Colon (tissue), 2 donors: ENCODE results near the gene CAMTA1.
"Not testable (repeated sequence)": the region's sequence is repeated elsewhere in the genome, so short reads cannot be mapped to it uniquely, and the experiment has no call there.

Source experiments
- FAIRE-seq: peaks from 2 replicates; lab custom pipeline; 2012; peaks lifted over from hg19 to GRCh38; lab: Jason Lieb, UNC
- donor health status: control.
- donor health status: control.

CAMTA1 gene

DNA sequence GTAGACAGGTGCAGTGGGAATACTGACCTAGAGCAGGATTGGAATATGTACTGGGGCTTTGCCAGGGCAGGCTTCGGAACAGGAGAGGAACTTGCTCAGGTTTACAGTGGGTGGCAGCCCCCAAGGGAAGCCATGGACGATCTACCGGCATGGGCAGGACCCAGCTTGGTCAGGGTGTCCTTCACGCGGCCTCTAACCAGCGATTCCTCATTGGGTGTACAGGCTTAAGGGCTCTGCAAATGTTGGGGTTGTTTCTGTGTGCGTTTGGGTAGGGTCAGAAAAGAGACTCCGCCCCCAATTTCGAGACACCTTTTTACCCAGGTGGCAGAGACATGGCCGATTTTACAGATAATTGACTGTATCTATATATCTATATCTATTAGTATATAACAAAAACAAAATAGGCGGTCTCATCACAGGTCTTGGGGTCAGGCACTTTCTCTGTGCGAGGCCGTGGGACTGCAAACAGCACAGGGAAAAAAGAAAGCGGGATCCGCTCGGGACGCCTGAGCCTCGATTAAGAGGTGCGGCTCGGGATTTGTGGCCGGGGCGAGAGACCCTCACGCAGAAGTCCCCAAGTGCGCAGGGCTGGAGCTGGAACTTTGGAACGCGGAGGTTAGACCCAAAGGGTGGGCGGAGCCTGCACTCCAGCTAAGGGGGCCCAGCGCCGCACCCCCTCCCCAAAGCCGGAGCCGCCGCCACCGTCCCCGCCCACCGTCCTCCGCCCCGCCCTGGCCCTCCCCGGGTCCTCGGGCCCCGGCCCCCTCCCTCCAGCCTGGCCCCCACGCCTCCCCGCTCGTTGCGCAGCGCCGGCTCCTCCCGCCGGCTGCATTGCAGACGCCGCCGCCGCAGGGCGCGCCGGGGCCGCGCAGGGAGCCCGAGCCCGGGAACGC is 918.3 kb downstream of the CAMTA1 start:
- FAIRE-seq = no peak

DNA sequence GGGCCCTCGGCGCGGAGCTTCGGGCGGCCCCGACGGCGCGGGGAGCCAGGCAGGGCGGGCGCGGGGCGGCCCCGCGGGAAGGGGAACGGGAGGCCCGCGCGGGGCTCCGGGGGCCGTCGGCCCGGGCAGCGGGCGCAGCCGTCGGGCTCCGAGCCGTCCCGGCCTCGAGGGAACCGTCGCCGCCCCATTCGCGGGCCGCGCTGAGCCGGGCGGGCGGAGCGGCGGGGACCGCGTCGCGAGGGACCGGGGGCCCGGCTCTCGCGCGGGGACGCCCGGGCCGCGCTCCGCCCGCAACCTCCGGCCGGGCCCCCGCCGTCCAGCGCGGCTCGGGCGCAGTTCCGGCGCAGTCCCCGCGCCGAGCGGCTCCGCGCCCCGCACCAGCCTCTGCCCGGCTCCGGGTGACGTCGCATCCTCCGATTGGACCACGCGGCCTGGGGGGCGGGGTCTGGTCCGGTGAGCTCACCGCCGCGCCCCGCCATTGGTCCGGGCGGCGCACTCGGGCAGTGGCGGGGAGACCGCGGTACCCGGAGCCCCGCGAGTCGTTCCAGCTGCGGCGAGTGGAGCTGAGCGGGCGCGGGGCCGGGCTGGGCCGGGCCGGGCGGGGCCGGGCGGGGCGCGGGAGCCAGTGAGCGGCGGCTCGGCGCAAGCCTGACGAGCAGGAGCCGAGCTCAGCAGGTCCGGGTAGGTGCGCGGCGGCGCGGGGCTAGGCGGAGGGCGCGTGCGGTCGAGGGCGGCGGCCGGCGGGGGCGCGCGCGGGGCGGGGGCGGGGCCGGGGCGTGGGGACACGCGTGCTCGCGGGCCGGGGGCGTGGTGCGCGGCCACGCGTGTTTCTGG is 919.2 kb downstream of the CAMTA1 start:
- no peak for FAIRE-seq

- FAIRE-seq = no peak
Measured at GRCh38 chr1:7705048-7705907, 920.0 kb downstream of the CAMTA1 start.

DNA sequence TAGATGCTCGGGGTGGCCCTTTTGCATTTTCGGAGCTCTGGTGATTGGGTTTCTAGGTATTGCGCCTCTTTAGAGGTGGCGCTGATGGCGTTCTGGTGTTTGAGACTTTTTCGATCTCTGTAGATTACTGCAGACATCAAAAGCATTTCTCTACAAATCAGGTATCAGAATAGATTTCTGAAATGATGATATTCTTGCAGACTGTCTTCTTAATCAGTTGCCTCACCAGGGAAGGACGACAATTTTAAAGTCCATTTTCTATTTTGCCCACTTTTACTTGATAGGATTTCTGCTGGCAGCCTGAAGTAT is 920.6 kb downstream of the CAMTA1 start:
- FAIRE-seq = no peak

DNA sequence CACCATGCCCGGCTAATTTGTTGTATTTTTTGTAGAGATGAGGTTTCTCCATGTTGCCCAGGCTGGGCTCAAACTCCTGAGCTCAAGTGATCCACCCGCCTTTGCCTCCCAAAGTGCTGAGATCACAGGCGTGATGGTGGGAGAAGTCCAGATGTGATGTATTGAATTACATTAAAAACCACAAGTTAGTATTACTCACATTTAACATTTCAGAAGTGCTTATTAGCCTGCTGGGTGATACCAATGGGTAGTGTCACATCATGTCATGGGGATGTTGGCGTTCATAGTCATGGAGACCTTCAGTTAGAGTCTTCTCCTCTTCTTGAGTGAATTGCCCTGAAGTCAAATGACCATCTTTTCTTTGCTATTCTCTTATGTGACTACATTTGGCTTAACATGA is 922.3 kb downstream of the CAMTA1 start:
- no peak for FAIRE-seq

- FAIRE-seq = not testable (repeated sequence)
Measured at GRCh38 chr1:7708065-7708464, 922.8 kb downstream of the CAMTA1 start.

DNA sequence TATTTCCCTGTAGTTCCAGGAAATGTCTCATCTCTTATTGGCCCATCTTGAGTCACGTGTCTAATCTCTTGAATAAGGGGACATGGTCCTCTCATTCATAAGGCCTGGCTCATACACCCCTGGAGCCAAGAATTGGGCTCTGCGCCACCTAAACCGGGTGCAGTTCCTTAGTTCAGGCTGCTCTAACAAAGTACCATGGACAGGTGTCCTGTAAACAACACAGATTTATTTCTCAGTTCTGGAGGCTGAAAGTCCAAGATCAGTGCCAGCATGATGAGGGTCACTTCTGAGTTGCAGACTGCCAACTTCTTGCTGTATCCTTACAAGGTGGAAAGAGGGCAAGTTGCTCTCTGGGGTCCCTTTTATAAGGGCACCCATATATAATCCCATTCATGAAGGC is 925.6 kb downstream of the CAMTA1 start:
- no peak for FAIRE-seq

DNA sequence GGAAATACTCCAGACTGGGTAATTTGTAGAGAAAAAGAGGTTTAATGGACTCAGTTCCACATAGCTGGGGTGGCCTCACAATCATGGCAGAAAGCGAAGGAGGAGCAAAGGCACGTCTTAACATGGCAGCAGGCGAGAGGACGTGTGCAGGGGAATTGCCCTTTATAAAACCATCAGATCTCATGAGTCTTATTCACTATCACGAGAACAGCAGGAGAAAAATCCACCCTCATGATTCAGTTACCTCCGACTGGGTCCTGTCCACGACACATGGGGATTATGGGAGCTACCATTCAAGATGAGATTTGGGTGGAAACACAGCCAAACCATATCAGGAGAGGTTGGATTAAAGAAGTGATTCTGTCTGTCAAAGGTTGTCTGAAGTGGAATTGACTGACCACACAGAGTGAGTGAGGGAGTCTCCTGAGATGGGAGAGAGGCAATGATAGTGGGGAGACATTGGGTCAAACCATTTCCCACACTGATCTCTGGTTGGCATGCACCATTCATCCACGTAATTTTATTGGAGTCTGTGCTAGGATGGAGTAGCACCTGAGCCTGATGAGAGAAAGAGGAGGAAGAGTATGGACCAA is 927.6 kb downstream of the CAMTA1 start:
- no peak for FAIRE-seq

DNA sequence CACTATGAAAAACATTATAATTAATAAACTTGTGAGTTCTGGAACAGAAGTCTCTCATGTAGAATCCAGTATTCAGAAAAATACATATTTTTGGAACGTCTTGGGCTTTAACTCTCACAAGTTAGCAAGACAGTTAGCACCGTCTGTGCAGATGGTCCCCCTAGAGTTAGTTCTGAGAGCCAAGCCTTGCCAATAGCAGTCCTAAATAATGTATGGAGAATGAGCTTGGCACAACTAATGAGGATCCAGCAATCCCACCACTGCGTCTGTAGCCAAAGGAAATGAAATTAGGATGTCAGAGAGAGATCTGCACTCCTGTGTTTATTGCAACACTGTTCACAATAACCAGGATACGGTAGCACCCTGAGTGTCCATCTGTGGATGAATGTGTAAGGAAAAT is 931.3 kb downstream of the CAMTA1 start:
- no peak for FAIRE-seq

GRCh38 chr1:7717748-7718368 is 932.6 kb downstream of the CAMTA1 start:
- no peak for FAIRE-seq

GRCh38 chr1:7719468-7720094 is 934.3 kb downstream of the CAMTA1 start:
- no peak for FAIRE-seq

DNA sequence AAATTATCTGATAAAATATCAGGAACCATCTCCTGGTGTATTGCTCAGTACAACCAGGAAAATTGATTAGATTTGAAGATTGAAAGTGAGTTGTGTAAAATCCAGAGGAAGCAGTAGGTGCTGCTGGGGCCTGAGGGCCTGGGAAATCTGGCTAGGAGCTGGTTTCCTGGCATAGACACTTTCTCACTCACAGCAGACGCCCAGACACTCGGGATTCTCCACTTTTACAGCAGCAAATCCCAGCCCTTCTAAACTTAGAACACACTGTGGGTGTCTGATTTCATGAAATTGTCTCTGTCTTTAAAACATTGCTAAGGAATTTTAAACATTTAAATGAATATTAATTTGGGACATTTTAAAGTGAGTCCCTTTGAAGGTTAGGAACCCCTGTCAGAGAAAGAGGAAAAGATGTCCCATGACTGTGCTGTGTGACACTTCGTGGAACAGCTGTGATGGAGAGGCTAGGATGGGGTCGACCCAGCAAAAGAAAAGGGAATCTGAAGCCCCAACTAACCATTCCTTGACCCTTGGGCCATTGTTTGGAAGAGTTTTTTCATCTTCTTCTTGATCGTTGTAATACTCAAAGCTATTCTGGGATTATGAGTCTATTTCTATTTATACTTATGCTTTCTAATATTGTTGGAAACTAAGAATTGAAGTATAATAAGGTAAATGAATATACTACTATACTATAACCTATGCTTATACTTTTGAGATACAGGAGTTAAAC is 936.9 kb downstream of the CAMTA1 start:
- FAIRE-seq = no peak

DNA sequence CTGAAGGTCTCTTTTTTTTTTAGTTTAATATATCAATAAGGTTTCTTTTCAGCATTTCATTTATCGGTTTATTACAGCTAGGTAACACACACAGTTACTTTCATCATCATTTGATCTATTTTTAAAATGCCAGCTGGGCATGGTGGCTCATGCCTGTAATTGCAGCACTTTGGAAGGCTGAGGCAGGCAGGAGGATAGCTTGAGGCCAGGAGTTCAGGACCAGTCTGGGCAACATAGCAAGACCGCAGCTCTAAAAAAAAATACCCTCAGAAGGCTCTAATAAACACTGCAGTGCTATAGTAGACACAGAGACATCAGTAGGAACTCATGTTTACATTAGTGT is 937.4 kb downstream of the CAMTA1 start:
- no peak for FAIRE-seq

- FAIRE-seq = no peak
Measured at GRCh38 chr1:7726623-7727022, 941.4 kb downstream of the CAMTA1 start.

DNA sequence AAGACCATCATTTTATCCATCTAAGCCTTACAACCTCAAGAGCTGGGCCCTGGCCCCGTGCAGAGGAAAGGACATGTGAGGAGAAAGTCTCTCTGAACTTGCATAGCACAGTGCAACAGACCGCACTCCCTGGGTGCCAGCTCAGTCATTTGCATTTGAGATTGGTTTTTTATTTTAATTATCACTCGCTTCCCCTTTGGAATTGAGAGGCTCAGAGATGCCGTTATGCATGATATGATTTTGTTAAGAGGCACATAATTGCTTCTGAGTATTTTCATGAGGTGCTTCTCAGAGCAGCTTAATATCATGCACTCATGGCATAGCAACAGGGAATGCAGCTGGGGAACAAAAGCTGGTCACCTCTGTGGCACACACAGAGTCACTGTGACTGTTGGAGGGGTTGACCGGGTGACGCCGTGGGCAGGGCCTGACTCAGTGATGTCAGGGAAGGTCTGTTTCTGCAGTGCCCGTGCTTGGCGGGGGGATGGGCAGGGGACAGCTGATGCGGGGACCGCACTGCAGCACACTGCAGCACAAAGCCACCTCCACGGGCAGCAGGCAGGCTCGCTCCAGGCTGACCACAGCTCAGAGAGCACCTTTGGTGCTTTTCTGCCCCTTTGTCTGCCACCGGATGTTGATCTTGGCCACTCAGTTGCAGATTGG is 942.7 kb downstream of the CAMTA1 start:
- no peak for FAIRE-seq

- no peak for FAIRE-seq
Measured at GRCh38 chr1:7729761-7730160, 944.5 kb downstream of the CAMTA1 start.

DNA sequence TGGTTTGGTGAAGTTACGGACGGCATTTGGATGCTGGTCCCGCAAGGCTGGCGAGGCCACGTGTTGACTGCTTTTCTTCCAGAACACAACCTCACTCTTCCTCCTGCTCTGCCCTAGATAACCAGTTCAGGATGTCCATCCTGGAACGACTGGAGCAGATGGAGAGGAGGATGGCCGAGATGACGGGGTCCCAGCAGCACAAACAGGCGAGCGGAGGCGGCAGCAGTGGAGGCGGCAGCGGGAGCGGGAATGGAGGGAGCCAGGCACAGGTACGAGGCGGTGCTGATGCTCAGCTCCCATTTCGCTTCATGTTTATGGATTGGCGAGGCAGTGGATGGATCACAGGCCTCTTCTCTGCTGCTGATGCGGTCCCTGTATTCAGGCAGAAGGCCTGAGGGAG is 947.1 kb downstream of the CAMTA1 start:
- FAIRE-seq = no peak

GRCh38 chr1:7733276-7733675 is 948.0 kb downstream of the CAMTA1 start:
- FAIRE-seq = no peak

- no peak for FAIRE-seq
Measured at GRCh38 chr1:7738044-7738443, 952.8 kb downstream of the CAMTA1 start.

DNA sequence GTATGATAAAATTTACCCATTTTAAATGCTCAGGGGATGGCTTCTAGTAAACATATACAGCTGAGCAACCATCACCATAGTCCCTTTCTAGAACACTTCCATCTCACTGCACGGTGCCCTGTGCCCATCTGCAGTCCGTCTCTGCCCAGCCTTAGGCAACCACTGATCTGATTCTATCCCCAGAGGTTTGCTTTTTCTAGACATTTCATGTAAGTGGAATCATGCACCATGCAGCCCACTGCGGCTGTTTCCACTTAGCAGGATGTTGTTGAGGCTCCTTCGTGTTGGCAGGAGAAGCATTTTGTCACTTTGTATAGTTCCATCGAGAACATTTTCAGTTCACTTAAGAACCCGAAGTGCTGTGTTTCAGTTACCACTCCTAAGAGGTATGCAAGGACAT is 958.1 kb downstream of the CAMTA1 start:
- no peak for FAIRE-seq
